KOPT-K1 (cell line): ENCODE data around the gene ARL2BP.
A peak's percentile ranks its signal among the peaks of the same experiment; 100 is the strongest.

ENCODE experiments used
- H3K27ac ChIP-seq: fragments of 200-600 bp; sonication (generic); 2 replicates; pipeline ENCODE4 v1.5.1; 2016; ENCODE audit warnings: antibody characterized with exemption, mild to moderate bottlenecking, low read depth, low read length; ENCODE audit not compliant: poor library complexity, severe bottlenecking
- H3K36me3 ChIP-seq: fragments of 200-600 bp; sonication (generic); 2 replicates; pipeline ENCODE4 v1.5.1; 2017; ENCODE audit warnings: antibody characterized with exemption, mild to moderate bottlenecking, low read length, moderate library complexity; ENCODE audit not compliant: insufficient read depth
- H3K9me3 ChIP-seq: fragments of 200-600 bp; sonication (generic); 2 replicates; pipeline ENCODE4 v1.5.1; 2017; ENCODE audit warnings: antibody characterized with exemption, low read length, mild to moderate bottlenecking; ENCODE audit not compliant: insufficient read depth, poor library complexity, severe bottlenecking

The ARL2BP gene

DNA sequence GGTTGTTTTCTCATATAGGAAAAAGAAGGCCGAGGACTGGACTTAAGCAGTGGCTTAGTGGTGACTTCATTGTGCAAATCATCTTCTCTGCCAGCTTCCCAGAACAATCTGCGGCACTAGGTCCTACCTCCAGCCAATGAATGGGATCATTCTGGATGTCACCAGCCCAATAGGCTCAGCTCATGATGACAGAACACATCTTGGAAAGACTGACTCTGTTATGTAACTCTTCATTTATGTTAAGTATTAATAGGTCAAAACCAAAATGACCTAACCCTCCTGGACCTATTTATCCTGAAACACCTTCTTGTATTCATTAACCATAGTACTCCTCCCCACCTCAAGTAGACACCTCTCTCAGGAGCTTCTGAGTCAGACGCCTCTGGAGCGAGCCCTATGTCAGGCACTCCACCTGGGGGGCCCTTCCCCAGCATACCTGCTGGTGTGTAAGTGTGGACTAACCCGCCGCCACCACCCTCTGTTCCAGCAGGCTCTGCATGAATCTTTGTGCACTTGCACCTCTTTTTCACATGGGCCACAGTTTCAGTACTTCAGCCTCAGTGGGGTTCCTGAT is 7.2 kb downstream of the ARL2BP start:
- peaks cover 67% of the 10 kb centered on the region for H3K36me3 ChIP-seq
- H3K9me3 ChIP-seq: peaks cover 9% of the 10 kb centered on the region

DNA sequence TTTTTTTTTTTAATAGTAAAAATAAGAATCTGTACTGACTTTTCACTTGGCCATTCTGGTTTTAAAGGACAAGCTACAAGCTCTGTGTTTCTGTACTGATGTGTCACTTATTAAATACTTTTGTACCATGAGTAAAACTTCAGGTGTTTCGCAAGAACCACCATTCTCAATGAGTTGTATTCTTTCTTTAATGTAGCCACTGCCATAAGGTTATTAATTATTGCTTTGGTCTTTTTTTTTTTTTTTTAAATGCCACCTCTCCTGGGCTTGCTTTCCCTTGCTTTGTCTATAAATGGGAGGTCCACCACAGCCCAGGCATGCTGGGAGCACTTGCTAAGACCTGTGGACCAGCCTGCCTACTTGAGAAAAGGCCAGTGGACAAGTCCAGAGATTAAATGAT is 8.4 kb downstream of the ARL2BP start:
- Histone ChIP-seq H3K27ac (no peak overlapping the region), H3K9me3 (peaks cover 9% of the 10 kb centered on the region), H3K36me3 (peaks cover 55% of the 10 kb centered on the region)

More for the DNA sequence above, 7.2 kb downstream of the ARL2BP start:
- no peak overlapping the region for H3K27ac ChIP-seq

DNA sequence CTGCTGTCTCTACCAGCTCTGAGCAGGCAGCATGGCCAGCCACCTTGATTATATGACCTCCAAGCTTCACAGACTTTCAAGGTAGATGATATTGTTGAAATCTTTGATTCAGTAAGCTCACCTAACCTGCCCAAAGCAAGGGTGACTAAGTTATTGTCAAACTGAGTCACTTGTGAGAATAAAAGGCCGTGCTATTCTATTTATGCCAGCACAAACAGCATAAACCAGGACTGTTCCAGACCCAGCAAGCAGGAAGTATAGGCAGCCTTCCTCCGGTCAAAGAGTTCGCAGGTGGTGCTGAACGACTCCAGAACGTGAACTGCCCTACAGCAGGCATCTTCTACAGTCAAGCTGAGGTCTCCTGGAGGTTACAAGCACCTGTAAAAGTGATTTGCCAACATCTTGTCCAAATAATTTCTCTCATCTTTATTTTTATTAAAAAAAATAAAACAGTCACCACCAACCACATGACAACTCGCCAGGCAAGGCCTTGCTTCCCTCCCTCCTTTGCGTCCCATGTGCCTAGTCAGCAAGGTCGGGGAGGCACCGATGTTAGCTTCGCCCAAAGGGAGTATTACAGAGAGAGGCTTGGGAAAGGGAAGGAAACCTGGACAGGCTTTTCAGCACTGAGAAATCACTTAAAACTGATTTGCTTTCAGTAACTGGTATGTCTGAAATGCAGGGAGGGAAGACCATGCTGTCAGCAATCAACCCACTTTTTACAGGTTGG is 10.8 kb downstream of the ARL2BP start:
- Histone ChIP-seq H3K36me3 (peaks cover 32% of the 10 kb centered on the region), H3K9me3 (peaks cover 9% of the 10 kb centered on the region), H3K27ac (peak overlapping the region; percentile 58)

DNA sequence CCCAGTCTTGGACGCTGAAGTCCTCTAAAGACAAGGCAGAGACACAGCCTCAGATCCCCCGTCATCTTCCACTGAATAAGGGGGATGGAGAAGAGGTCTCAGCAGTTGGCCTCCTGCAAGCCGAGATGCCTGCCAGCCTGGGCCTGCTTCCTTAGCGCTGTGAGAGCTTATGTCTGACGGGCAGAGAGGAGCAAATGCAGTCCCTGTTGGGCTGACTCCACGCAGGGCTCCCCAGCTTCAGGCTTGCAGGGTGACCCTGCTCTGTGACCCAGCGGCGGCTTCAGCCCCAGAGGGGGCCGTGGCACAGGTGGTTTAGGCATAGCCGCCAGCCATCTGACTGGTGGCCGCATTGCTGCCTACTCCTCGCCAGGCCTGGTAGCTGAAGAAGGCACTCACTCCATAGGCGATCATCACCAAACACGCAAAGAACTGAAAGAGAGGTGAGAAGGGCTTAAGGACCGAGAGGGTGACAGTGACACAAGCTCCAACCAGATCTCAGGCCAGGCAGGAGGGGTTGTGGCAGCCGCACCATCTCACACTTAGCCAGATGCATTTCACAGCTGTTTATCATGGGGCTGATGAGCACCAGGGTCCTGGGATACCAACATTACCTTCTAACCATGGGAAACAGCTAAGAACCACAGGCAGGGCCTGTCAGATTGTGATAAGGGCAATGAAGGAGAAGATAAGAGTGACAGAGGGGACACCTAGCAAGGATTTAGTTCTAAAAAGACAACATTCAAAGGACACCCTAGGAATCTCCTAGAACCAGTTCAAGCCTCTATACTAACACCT is 11.7 kb downstream of the ARL2BP start:
- peaks cover 9% of the 10 kb centered on the region for H3K9me3 ChIP-seq
- peak overlapping the region; percentile 58 for H3K27ac ChIP-seq
- peaks cover 22% of the 10 kb centered on the region for H3K36me3 ChIP-seq

DNA sequence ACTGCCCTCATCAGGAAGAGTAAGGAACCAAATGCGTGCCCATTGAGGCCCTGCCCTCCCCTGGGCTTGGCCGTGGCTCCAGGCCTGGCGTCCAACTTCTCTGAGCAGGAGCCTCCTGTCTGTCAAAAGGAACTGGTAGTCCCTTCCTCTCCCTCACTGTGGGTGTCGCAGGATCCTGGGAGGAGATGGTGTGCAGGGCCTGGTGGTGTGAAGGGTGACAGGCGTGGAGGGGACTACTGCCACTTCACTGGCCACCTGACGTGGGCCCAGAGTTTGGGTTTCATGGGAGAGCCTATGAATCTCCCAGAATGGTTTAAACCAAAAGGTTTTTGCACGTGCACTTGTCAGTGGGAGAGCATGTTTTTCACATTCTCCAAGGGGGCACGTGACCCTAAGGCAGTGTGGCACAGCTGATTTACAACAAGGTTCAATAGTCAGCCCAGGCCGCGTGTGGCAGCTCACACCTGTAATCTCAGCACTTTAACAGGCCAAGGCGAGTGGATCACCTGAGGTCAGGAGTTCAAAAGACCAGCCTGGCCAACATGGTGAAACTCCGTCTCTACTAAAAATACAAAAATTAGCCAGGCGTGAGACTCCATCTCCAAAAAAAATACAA is 12.5 kb downstream of the ARL2BP start:
- H3K36me3 ChIP-seq: peaks cover 15% of the 10 kb centered on the region
- H3K27ac ChIP-seq: peak overlapping the region; percentile 58
- peaks cover 1% of the 10 kb centered on the region for H3K9me3 ChIP-seq

DNA sequence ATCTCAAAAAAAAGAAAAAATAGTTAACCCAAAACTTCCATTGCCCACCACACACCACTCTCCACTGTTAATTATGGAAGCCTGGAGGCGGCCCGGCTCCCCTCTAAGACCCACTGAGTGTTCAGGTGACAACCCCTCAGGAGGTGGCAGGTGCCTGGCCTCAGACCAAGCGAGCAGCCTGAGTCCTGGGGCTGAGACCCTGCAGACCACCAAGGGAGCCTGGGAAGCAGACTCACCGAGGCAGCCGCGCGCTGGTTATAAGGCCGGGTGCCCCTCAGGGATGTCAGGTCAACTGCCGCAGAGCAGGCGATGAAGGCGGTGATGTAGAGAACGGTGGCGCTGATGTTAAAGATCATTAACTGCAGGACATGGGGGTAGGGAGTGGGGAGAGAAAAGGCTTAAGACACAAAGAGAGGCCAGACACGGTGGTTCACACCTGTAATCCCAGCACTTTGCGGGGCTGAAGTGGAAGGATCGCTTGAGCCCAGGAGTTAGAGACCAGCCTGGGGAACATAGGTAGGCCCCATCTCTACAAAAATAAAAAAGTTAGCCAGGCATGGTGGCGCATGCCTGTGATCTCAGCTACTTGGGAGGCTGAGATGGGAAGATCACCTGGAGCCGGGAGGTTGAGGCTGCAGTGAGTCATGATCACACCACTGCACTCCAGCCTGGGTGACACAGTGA is 13.3 kb downstream of the ARL2BP start:
- H3K27ac ChIP-seq: no peak overlapping the region
- peaks cover 7% of the 10 kb centered on the region for H3K36me3 ChIP-seq
- H3K9me3 ChIP-seq: no peaks in the 10 kb centered on the region

DNA sequence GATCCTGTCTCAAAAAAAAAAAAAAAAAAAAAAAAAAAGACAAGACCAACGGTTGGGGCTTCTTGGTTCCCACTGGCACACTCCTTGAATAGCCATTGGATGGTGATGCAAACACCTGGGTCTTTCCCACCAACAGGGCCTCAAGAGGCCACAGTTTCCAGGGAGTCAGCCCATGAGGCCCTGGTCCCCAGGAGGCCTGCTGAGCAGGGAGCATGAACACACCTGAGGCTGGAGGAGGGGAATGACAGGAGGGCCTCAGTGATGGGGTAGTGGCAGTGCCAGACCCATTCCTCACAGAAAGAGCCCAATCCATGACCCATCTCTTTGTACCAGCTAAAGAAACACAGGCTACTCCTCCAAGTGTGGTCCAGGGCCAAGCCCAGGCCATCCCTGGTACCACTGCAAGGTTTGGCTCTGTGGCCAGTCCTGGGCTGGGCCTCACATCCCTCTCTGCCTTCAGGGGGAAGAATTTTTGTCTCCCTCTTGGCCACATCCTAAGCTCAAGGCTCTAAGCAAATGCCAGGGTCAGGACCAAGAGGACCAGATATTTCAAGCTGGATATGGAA is 13.9 kb downstream of the ARL2BP start:
- Histone ChIP-seq H3K27ac (peak overlapping the region; percentile 12), H3K9me3 (no peaks in the 10 kb centered on the region), H3K36me3 (peaks cover under 1% of the 10 kb centered on the region; the same call in 1 of the 2 replicates)

DNA sequence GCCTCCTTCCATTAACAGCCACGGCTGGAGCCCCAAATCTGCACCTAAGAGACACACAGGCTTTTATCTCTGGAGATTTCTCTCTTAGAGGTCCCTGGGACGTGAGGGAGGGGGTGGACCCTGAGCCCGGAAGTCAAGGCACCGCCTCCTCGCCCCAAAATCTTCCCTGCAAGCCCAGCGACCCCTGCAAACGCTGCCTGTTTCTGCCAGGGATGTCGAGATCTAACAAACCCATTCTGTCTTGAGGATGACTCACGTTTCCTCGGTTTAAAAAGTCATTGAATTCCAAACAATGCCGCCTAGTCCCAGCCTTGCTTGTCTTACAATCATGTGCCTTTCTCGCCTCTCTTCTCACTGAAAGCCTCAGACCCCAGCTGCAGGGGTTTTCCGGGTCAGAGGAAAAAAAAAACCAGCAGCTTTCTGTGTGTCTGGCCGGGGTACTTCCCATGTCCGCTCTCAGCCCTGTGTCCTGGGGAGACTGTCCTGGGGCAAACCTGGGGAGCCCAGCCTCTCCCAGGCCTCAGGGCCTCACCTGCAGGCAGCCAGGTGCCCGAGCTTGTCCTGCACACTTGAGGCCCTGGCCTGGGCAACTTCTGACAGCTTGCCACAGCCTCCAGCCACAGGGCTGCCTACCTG is 15.4 kb downstream of the ARL2BP start:
- no peaks in the 10 kb centered on the region for H3K9me3 ChIP-seq
- no peaks in the 10 kb centered on the region for H3K36me3 ChIP-seq
- peak overlapping the region; percentile 49 for H3K27ac ChIP-seq

DNA sequence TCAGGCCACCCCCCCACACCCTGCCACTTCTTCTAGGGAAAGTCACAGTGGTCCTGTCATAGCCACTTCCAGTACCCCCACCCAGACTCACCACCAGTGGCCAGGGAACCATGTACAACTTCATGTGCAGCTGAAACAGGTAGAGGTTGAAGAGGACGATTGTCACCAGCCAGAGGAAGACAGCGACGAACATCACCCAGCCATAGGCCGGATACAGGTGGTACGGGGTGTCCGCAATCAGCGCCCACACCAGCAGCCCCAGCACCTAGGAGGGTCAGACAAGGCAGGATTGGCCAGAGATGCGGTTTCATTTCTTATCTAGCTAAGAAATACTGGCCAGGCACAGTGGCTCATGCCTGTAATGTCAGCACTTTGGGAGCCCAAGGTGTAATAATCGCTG is 16.7 kb downstream of the ARL2BP start:
- no peaks in the 10 kb centered on the region for H3K36me3 ChIP-seq
- no peaks in the 10 kb centered on the region for H3K9me3 ChIP-seq
- no peak overlapping the region for H3K27ac ChIP-seq

DNA sequence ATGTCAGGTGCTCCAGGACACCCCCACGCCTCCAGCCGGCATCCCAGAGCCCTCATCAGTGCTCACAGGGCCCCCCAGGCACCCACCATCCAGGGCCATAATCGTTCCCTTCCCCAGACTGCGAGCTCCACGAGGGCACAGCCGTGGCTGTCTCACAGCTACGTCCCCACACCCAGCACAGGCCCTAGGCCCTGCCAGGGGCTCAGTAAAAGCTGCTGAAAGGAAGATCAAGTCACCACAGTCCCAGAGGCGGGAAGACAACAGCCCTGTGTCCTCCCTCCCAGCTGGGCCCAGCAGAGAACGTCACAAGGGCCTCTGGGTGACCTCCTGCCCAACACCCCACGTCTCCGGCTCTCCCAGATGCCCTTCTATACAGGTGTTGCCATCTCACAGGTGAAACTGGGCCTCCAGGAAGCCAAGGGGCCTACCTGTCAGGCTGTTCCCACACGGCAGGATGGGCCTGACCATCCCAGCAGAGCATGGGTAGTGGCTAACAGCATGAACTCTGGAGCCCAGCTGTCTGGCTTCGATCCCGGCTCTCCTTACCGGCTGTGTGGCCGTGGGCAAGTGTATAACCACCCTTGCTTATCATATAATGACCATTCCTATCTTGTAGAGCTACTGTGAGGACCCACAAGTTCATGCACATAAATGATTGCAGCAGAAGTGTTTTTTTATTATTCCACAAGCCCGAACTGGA is 17.9 kb downstream of the ARL2BP start:
- H3K27ac ChIP-seq: no peak overlapping the region
- no peaks in the 10 kb centered on the region for H3K9me3 ChIP-seq
- no peaks in the 10 kb centered on the region for H3K36me3 ChIP-seq

DNA sequence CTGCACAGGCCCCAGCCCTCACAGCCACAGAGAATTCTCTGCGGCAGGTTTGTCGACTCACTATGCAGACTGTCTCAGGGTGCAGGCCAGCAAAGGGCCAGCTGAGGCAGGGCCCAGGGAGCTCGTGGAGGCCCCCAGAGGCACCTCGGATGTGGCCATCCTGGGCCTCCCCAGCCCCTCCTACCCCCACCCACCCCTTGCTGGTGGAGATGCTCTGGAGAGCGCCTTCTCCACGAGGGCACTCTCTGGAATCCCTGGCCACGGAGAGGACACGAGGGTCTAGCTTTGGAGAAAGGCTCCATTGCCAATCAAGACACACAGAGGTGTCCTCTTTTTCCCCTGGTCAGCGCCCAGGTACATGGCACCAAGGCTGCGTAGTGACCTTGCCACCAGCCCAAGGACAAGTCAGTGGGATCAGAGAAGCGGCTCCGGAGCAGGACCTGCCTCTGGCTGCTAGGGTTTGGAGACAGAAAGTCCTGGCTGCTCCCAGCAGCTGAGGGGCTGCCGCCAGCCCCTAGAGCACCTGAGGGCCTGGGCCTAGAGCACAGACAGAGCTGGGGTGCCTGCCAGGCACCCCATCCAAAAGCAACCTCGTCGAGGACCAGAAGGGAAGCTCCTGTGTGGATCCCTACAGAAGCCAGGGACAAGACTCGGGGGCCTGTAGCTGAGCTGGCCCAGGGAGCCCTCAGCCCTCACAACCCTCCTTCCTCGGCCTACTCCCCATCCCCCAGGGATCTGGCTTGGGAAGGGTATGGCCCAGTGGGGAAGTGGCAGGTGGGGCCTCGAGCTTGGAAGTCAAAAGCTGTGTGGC is 18.7 kb downstream of the ARL2BP start:
- Histone ChIP-seq H3K36me3 (no peaks in the 10 kb centered on the region), H3K27ac (no peak overlapping the region), H3K9me3 (no peaks in the 10 kb centered on the region)

DNA sequence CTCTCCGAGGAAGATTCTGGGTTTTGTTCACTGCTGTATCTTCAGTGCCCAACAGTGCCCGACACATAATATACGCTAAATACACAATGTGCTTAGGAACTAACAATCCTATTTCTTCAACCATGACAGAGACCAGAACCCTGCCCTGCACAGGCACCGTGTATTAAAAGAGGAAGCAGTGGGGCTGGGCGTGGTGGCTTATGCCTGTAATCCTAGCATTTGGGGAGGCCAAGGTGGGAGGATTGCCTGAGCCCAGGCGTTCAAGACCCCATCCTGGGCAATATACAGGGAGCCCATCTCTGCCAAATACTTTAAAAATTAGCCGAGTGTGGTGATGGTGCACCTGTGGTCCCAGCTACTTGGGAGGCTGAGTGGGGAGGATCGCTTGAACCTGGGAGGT is 19.3 kb downstream of the ARL2BP start:
- Histone ChIP-seq H3K9me3 (no peaks in the 10 kb centered on the region), H3K36me3 (no peaks in the 10 kb centered on the region), H3K27ac (no peak overlapping the region)

DNA sequence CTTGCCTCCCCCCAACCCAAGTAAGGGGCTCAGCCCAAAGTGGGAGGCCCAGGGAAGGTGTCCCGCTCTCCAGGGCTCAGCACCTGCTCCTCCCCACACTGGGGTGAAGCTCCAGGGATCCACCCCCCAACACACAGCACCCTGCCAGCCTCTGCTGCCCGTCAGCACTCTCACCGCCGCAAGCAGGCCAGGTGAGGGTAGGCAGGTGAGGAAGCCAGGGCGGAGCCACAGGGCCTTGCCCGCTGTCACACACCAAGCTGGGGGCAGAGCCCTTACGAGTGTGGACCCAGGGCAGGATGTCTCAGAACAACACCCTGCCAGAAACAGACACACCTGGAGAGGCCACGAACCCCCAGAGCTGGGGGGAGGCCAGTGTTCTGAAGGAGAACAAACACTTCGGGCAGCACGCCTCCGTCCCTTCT is 19.9 kb downstream of the ARL2BP start:
- Histone ChIP-seq H3K27ac (no peak overlapping the region), H3K36me3 (no peaks in the 10 kb centered on the region), H3K9me3 (no peaks in the 10 kb centered on the region)
